HepG2 (cell line): ENCODE results near the gene RAB39A.

Experiments
- CTCF ChIP-seq: sonication (generic); formaldehyde crosslinking; IDR thresholded peaks from 2 replicates; pipeline ENCODE4 v1.5.0; 2020; ENCODE audit warnings: mild to moderate bottlenecking, missing genetic modification reagents, moderate library complexity
- DNMT1 ChIP-seq: sonication (generic); formaldehyde crosslinking; IDR thresholded peaks from 2 replicates; pipeline ENCODE4 v1.5.1; 2020; ENCODE audit warnings: mild to moderate bottlenecking, missing genetic modification reagents
- EZH2 ChIP-seq: conservative IDR thresholded peaks from 2 replicates; pipeline ENCODE4 v1.6.1; 2012; ENCODE audit warnings: mild to moderate bottlenecking, low read depth, low read length, moderate library complexity
- REST ChIP-seq, 2 experiments: IDR thresholded peaks; 2 replicates each; pipeline ENCODE4 v1.6.1; 2011 to 2012; ENCODE audit warnings: low read length in 2 of 2, borderline replicate concordance in 1 of 2, low read depth in 1 of 2, mild to moderate bottlenecking in 1 of 2, moderate library complexity in 1 of 2
- TMF1 ChIP-seq: sonication (generic); formaldehyde crosslinking; IDR thresholded peaks from 2 replicates; pipeline ENCODE4 v1.8.1; 2022; ENCODE audit warnings: low read depth, missing genetic modification reagents
- ZNF704 ChIP-seq: sonication (generic); formaldehyde crosslinking; IDR thresholded peaks from 2 replicates; pipeline ENCODE4 v1.8.1; 2023; ENCODE audit warnings: mild to moderate bottlenecking, inconsistent platforms, moderate library complexity, missing genetic modification reagents, borderline replicate concordance
- ZNF761 ChIP-seq: sonication (generic); formaldehyde crosslinking; conservative IDR thresholded peaks from 2 replicates; pipeline ENCODE4 v1.4.0; 2020; ENCODE audit warnings: mild to moderate bottlenecking, missing genetic modification reagents

GRCh38 chr11:107928046-107928766 is at the start of gene RAB39A:
- TF ChIP-seq TMF1 (no peak), ZNF704 (CRISPR knock-in tag) (no peak), REST (IDR thresholded peaks at IDR 0.05; ENCODE audit: borderline replicate concordance in 1 of 2, low read depth in 1 of 2, low read length in 2 of 2) (peak; percentile 56 to 92), ZNF761 (CRISPR knock-in tag) (no peak), CTCF (no peak), EZH2 (no peak), DNMT1 (CRISPR knock-in tag) (no peak)
